ENCODE results near the gene CAMKK2.
"Not testable (repeated sequence)": the region's sequence is repeated elsewhere in the genome, so short reads cannot be mapped to it uniquely, and the experiment has no call there.

DNA sequence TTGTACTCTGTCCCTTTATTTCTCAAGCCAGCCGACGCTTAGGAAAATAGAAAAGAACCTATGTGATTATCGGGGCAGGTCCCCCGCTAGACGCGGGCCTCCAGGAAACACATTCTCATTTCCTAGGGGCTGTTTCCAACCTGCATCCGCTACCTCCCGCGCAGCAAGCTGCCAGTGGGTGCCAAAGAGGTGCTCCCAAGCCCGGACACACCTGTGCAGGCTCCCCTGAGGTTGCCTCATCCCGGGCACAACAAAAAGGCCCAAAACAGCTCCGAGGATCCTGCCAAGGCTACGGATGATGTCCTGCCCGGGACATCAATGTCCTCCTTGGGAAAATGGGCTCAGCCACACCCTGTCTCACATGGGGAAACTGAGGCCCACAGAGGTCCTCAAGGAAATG lies 15.4 kb downstream of the CAMKK2 start:
- not testable (repeated sequence) for TF ChIP-seq FOXK2 (IDR thresholded peaks at IDR 0.05); TARDBP (IDR thresholded peaks at IDR 0.05); LEF1 (IDR thresholded peaks at IDR 0.05; ENCODE audit: borderline replicate concordance); FOXM1 (IDR thresholded peaks at IDR 0.05; ENCODE audit: borderline replicate concordance); HDGF (IDR thresholded peaks at IDR 0.05; ENCODE audit: borderline replicate concordance); NFRKB (IDR thresholded peaks at IDR 0.05); ELF4 (IDR thresholded peaks at IDR 0.05); L3MBTL2 (conservative IDR thresholded peaks at IDR 0.05); ARNT (IDR thresholded peaks at IDR 0.05)

All from HEK293T (cell line).